Measurements from ENCODE around the gene DAB2IP. TPM values are rescaled to one million over a fixed set of nuclear protein-coding genes. Genes with fewer than 3 reads are reported as not detected.

DAB2IP gene
- total RNA-seq, 1 experiment from 2014 or later = 15.2 TPM

GRCh38 chr9:121816845-121817450 lies 165.5 kb downstream of the DAB2IP start:
- no peaks in the 10 kb centered on the region for H3K9me3 ChIP-seq (ENCODE audit: low read length)
- H4K20me1 ChIP-seq (ENCODE audit: low read length) = no peaks in the 10 kb centered on the region
- no peak overlapping the region for H3K9ac ChIP-seq (ENCODE audit: low read length)
- H3K4me3 ChIP-seq (ENCODE audit: low read length) = no peak overlapping the region
- intact Hi-C loops (cut with micrococcal nuclease) = no loop called here
- no peak for DNase-seq
- BruUV-seq (replicated peaks) = no TSS peak
- no peaks in the 10 kb centered on the region for H3K36me3 ChIP-seq (ENCODE audit: low read depth, low read length)
- no peak overlapping the region for H2AFZ ChIP-seq (ENCODE audit: low read length)
- no peaks in the 10 kb centered on the region for H3F3A ChIP-seq (ENCODE audit: low read length, unreplicated experiment)
- ChIA-PET POLR2A (ENCODE audit: unreplicated experiment) (no interaction called here), CTCF (no interaction called here)
- H3K4me1 ChIP-seq (ENCODE audit: insufficient read depth, low read length) = no peaks in the 10 kb centered on the region
- no peaks in the 10 kb centered on the region for H3K9me2 ChIP-seq (replicated peaks; ENCODE audit: low read length)
- no peak overlapping the region for H3K4me2 ChIP-seq (ENCODE audit: low read length)
- H3K27ac ChIP-seq (ENCODE audit: low read length) = no peak overlapping the region
- no peaks in the 10 kb centered on the region for H3K79me2 ChIP-seq (ENCODE audit: low read length)
- TF ChIP-seq EZH2phosphoT487 (IDR thresholded peaks at IDR 0.05; ENCODE audit: borderline replicate concordance, low read length) = no peak
- TF ChIP-seq, protein P1, sequence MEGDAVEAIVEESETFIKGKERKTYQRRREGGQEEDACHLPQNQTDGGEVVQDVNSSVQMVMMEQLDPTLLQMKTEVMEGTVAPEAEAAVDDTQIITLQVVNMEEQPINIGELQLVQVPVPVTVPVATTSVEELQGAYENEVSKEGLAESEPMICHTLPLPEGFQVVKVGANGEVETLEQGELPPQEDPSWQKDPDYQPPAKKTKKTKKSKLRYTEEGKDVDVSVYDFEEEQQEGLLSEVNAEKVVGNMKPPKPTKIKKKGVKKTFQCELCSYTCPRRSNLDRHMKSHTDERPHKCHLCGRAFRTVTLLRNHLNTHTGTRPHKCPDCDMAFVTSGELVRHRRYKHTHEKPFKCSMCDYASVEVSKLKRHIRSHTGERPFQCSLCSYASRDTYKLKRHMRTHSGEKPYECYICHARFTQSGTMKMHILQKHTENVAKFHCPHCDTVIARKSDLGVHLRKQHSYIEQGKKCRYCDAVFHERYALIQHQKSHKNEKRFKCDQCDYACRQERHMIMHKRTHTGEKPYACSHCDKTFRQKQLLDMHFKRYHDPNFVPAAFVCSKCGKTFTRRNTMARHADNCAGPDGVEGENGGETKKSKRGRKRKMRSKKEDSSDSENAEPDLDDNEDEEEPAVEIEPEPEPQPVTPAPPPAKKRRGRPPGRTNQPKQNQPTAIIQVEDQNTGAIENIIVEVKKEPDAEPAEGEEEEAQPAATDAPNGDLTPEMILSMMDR (conservative IDR thresholded peaks at IDR 0.05; ENCODE audit: low read depth, low read length) = no peak
- TF ChIP-seq EZH2 (IDR thresholded peaks at IDR 0.05; ENCODE audit: low read length, unreplicated experiment) = no peak
- no peak for ATAC-seq
- no peaks in the 10 kb centered on the region for H3K27me3 ChIP-seq (ENCODE audit: low read length)

GRCh38 chr9:121817476-121817875 lies 166.0 kb downstream of the DAB2IP start:
- H4K20me1 ChIP-seq (ENCODE audit: low read length) = no peaks in the 10 kb centered on the region
- ATAC-seq = no peak
- no TSS peak for BruUV-seq (replicated peaks)

More at GRCh38 chr9:121817476-121817875, 166.0 kb downstream of the DAB2IP start:
- Histone ChIP-seq H3K9me2 (replicated peaks; ENCODE audit: low read length) (no peaks in the 10 kb centered on the region), H3K9ac (ENCODE audit: low read length) (no peak overlapping the region), H3K4me3 (ENCODE audit: low read length) (no peak overlapping the region), H3K27me3 (ENCODE audit: low read length) (no peaks in the 10 kb centered on the region), H3K79me2 (ENCODE audit: low read length) (no peaks in the 10 kb centered on the region), H3F3A (ENCODE audit: low read length, unreplicated experiment) (no peaks in the 10 kb centered on the region), H3K27ac (ENCODE audit: low read length) (no peak overlapping the region), H3K9me3 (ENCODE audit: low read length) (no peaks in the 10 kb centered on the region), H3K4me1 (ENCODE audit: insufficient read depth, low read length) (no peaks in the 10 kb centered on the region), H2AFZ (ENCODE audit: low read length) (no peak overlapping the region), H3K4me2 (ENCODE audit: low read length) (no peak overlapping the region), H3K36me3 (ENCODE audit: low read depth, low read length) (no peaks in the 10 kb centered on the region)
- ChIA-PET CTCF (no interaction called here), POLR2A (ENCODE audit: unreplicated experiment) (no interaction called here)
- intact Hi-C loops (cut with micrococcal nuclease) = no loop called here
- DNase-seq = no peak
- TF ChIP-seq EZH2phosphoT487 (IDR thresholded peaks at IDR 0.05; ENCODE audit: borderline replicate concordance, low read length) (no peak), EZH2 (IDR thresholded peaks at IDR 0.05; ENCODE audit: low read length, unreplicated experiment) (no peak)
- TF ChIP-seq, protein P1 (conservative IDR thresholded peaks at IDR 0.05; ENCODE audit: low read depth, low read length) = no peak

Measured in PC-3 (cell line).